HG03196 (cell line): Measurements from ENCODE around the gene AEBP2.

Source experiments
- ATAC-seq: cut with Tn5 transposase; IDR thresholded peaks from one replicate; pipeline ENCODE4 v1.9.1; 2021; ENCODE audit not compliant: unreplicated experiment

Gene AEBP2

GRCh38 chr12:19499030-19499429, 59.7 kb downstream of the AEBP2 start:
- no peak for ATAC-seq

DNA sequence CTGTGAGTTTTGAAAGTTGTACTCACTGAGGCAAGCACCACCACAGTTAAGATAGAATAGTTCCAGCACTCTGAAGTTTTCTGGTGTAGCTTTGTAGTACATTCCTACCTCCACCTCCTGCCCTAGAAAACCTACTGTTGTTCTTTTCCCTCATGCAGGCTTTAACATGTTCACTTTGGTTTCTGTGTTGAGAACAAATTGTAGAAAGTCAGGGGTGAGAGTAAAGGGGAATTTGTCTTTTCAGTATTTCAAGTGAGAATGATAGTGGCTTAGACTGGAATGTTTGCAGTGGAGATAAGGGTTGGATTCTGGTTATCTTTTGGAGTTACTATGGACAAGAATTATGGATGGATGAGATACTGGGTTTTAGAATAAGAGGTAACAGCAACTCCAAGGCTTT, 67.2 kb downstream of the AEBP2 start:
- ATAC-seq = no peak

DNA sequence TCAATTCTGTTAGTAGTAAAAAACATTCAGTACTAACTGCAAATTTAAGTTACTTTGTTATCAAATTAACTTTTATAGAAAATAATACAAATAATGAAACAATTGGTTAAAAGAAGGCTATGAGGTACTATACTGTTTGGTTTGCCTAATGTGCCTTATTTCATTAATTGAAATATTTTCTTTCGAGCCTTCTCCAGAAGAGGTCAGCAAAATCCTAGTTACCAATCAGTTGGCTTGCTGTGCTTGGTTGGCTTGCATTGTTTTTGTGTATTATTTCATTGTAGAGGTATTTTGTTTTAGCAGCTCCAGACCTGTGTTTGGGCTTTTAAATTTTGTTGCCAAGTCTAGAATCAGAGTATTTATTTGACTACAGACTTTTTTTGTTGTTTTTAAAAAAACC, 68.5 kb downstream of the AEBP2 start:
- ATAC-seq = no peak

- no peak for ATAC-seq
Observed at GRCh38 chr12:19510461-19510860, 71.2 kb downstream of the AEBP2 start.

DNA sequence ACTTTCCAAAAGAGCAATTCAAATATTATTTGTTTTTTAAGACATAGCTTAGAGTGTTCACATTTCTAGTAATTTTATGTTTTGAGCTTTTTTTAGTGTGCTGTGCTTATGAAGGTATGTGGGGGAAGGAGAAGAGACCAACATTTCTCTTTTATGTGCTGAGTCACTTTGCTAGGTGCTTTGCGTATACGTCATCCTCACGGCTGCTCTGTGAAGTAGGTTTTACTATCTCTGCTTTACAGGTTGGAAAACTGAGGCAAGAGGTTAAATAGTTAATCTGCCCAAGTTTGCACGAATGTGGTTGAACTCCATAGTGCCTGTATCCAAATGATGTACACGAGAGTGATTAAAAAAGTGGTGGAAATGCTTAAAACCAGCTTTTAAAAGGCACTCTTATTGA, 75.9 kb downstream of the AEBP2 start:
- no peak for ATAC-seq

DNA sequence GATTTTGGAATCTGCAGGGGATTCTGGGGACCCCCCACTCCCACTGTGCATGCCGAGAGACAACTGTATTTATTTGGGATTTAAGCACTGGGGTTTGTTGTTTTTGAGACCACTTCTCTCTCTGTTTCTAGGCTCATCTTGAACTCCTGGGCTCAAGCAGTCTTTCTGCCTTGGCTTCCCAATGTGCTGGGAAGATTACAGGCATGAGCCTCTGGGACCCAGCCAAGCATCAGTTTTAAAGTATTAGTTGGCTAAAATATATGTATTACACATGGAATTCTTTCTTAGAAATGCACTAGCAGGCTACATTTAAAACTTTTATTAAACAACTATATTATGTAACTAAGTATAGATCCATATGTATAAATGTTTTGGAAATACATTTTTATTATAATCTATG, 78.3 kb downstream of the AEBP2 start:
- no peak for ATAC-seq

DNA sequence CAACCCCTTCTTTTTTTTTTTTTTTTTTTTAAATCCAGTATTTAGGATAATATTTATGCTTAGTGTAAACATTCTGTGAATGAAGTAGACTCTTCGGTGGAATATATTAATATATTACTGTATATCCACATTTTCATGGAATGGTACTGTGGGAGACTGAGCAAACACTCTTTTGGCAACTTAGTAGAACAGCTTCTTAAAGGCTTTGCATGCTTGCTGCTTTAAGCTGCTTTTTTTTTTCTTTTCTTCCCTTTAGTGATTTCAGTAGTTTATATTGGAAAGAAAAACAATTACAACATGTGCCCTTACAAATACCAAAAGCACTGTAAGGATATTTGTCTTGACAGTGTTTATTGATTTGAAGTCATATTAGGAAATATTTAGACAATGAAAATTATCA, 78.9 kb downstream of the AEBP2 start:
- no peak for ATAC-seq

DNA sequence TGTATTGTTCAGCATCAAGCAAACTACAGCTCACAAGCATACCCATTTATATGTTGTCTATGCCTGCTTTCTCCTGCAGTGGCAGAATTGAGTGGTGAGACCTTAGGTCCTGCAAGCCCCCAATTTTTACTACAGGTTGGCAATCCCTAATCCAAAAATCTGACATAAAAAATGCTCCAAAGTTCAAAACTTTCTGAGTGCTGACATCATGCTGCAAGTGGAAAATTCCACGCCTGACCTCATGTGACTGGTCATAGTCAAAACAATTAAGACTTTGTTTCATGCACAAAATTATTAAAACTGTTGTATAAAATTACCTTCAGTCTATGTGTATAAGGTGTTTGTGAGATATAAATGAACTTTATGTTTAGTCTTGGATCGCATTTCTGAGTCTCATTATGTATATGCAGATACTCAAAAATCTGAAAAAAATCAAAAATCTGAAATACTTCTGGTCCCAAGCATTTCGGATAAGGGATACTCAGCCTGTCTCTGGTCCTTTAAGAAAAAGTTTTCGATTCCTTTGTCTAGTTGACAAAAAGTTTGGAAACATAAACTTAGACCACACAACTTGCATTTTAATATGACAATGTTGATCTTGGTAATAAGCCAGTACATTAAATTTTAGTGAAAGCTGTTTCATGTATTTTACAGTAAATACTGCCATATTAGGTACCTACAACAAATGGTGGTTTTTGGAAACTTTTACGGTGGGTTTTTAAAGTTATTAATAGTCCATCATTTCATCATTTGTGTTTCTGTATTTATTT, 81.5 kb downstream of the AEBP2 start:
- ATAC-seq = no peak

GRCh38 chr12:19525274-19525673, 86.0 kb downstream of the AEBP2 start:
- no peak for ATAC-seq

- ATAC-seq = no peak
Observed at GRCh38 chr12:19527866-19528265, 88.6 kb downstream of the AEBP2 start.

DNA sequence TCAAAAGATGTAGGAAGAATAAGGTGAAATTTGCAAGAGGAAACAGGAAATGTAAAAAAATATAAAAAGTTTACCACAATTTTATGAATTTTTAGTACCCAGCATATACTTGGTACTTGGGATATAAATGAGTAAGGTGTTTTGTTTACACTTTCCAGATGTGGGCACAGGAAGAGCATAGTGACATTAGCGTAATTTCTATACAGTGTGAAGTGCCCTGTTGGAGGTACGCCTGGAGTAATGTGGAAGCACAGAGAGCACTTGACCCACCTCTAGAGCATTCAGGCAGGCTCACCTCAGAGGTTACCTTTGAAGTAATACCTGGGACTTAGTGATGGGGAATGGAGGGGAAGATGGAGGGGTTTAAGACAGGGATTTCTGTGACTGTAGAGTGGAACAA, 89.5 kb downstream of the AEBP2 start:
- no peak for ATAC-seq

DNA sequence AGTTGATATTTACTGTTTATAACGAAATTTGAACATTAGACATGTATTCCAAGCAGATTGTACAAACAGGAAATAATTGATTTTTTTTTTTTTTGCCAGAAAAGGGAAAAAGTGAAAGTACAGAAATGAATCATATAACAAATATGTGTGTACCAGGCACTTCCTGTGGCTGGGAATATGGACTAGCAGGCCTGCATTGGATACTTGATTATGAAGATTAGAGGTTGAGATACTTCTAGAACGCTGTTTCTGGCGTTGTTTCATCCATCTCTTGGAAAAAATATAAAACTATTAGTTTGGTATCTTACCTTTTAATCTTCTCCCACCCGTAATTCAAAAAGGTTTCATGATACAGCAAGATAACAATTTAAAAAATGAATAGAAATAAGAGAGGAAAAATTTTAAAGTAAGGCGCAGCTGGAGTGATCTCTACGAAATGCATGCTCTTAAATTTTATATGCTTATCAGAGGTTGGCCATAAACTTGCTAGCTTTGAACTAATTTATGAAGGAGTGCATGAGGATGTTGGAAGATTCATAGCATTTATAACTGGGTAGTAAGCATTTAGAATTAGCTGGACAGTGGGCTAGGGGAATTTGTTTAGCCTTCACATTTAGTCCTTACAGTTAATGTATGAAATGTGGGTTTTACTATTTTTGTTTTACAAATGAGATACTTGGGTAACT, 90.8 kb downstream of the AEBP2 start:
- ATAC-seq = no peak

- no peak for ATAC-seq
Observed at GRCh38 chr12:19530637-19531023, 91.3 kb downstream of the AEBP2 start.

GRCh38 chr12:19533567-19533966, 94.3 kb downstream of the AEBP2 start:
- no peak for ATAC-seq

DNA sequence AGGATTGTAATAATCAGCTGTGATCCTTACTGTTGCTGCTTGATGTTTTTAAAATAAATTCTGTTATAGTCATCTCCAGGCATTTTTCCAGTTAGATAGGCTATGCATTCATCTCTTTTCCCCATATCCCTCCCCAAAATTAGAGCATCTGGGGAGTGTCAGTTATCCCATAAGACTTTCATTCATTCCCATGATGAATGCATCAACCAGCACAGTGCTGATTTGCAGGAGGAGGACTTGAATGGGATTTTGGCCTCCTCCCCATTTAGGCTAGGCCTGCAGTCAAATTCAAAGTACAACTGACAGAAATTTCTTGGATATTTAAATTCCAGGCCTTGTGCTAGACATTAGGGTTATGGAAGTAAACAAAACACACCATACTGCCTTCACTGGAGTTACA, 99.8 kb downstream of the AEBP2 start:
- ATAC-seq = no peak

GRCh38 chr12:19539836-19540235, 100.5 kb downstream of the AEBP2 start:
- no peak for ATAC-seq

DNA sequence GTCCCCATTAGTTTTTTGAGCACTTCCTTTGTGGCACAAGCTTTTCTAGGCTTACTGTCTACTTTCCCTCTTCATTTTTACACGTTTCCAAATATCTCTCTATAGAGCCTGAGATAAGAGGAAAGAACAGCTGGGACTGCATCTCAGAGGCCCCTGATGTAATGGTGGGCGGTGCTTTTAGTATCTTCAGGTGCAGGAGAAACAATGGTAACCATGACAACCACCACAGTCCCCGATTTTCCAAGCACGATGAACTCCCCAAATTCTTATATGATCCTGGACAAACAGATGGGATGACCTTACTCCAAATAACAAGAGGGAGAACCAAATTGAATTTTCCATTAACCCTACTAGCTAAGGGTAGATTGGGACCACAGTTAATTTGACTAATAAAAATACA, 103.3 kb downstream of the AEBP2 start:
- ATAC-seq = no peak

DNA sequence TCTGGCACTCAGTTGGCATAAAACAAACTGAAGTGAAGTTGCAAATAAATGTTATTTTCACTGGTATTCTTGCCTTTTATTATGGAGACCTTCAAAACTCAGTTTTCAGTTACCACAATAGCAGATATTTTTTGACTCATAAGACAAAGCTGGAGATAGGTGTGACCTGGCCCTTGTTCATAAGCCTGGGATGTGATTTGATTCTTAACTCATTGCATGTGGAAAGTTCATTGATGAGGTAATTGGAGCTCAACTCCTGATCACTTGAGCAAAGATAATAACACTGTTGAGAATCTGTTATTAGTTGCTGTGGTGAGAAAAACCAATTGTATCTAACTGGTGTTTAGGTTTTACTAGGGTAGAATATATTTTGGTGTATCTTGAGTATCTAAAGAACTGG, 105.1 kb downstream of the AEBP2 start:
- ATAC-seq = no peak

GRCh38 chr12:19545301-19545700, 106.0 kb downstream of the AEBP2 start:
- ATAC-seq = no peak

GRCh38 chr12:19546027-19546426, 106.7 kb downstream of the AEBP2 start:
- ATAC-seq = no peak

GRCh38 chr12:19546611-19547162, 107.4 kb downstream of the AEBP2 start:
- no peak for ATAC-seq

GRCh38 chr12:19547271-19547671, 108.0 kb downstream of the AEBP2 start:
- ATAC-seq = no peak
